ENCODE results near the gene RHBDD1.
"Not testable (repeated sequence)": the region's sequence is repeated elsewhere in the genome, so short reads cannot be mapped to it uniquely, and the experiment has no call there.

The RHBDD1 gene

DNA sequence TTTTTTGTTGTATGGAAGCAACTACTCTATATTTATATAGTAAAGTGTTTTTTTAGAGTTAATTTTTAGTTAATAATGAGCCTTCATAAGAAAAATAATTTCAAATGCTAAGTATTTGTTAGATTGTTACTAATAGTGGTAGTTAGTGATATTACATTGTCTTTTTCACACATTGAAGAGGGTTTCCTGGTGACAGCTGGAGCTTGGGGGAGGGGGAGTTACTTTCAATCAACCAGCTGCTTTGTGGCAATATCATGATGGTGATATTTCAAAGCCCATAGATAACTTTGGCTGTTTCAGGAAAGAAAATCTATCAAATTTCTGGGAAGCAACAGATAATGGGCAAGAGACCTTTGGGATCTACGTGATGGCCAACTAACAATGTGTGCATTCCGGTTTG, 4.1 kb downstream of the RHBDD1 start:
- no peak for DNase-seq (ENCODE audit: low read depth in 2 of 2, low spot score in 1 of 2)

- DNase-seq (ENCODE audit: low read depth in 2 of 2, low spot score in 1 of 2): not testable (repeated sequence)
These were observed 7.1 kb downstream of the RHBDD1 start for GRCh38 chr2:226843001-226843400.

DNA sequence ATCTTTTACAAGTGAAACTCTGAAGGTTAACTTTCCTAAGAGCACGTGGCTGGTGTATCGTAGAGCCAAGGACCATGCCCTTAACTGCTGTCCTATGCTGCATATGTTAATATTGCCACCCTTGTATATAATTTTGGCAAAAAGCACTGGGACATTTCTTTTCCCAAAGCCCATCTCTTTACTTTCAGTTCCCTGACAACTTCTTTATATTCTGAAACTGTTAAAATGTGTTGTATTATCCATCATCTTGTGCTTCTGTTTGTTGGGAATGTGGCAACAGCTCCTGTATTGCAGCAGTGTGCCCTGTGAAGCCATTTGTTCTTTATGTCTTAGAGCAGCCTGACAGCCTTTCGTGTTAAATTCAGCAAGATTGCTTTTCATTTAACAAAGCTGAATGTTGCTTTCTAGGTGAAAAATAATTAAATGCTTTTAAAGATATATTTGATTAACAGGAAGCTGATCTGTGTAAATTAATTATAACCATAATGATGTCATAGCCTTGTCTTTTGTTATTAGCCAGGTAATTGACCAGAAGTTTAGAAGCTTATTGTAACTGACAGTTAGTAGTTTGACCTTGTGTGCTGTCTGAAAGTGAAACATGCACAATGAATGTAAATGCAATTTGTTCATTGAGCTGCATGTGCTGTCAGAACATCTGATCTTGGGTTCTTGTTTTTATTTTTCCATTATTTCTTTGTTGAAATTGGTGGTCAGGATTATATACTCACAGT, 9.7 kb downstream of the RHBDD1 start:
- no peak for DNase-seq (ENCODE audit: low read depth in 2 of 2, low spot score in 1 of 2)

- DNase-seq (ENCODE audit: low read depth in 2 of 2, low spot score in 1 of 2): no peak
These were observed 11.2 kb downstream of the RHBDD1 start for GRCh38 chr2:226847090-226847489.

DNA sequence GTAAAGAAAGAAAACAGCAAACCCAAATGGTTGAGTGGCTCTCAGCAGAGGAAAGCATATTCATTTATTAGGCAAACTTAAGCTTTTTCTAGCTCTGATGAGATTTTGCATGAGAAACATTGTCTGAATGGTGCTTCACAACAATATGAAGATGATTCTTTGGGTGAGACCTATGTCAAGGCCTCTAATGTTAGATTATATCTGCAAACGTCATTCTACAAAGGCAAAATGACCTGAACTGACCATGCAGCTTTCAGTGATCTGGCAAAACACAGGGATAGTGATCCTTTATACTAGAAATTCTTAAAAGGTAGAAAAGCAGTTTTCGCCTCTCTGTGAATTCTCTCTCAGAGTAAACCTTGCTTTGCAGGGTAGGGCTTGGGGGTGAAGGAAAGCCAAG, 11.7 kb downstream of the RHBDD1 start:
- no peak for DNase-seq (ENCODE audit: low read depth in 2 of 2, low spot score in 1 of 2)

- DNase-seq (ENCODE audit: low read depth in 2 of 2, low spot score in 1 of 2): no peak
These were observed 13.5 kb downstream of the RHBDD1 start for GRCh38 chr2:226849349-226849748.

DNA sequence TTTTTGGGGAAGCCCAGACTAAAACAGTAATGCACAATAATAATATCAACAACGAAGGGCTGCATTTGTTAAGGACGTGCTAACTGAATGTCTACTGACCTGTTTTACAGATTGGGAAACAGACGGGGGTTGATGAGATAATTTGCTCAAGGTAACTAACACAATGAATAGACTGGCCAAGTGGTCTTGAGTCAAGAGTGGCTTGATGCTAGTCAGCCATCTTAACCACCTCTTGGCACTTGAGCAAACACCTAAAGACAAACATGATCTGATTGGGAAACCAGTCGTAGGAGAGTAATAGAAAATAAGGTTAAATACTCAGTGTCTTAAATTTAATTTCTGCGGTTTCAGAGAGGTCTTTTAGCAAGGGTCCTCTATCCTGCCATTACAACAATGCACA, 14.2 kb downstream of the RHBDD1 start:
- DNase-seq (ENCODE audit: low read depth in 2 of 2, low spot score in 1 of 2): no peak

DNA sequence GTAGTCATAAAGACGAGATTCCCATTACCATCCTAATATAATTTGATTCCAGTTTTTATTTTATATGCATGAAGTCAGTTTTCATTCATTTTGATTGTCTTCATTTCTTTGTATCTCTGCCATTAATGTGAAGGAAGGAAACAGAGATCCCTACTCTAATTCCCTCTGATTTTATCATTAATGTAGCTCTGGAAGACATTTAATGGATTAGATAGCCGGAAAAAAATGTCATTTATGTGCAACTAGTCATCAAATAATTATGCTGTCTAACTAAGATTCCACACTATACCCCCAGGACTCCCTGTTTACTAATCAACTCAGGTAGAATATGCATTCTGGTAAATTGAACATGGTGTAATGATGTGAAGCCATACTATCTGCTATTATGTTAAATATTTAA, 19.9 kb downstream of the RHBDD1 start:
- DNase-seq (ENCODE audit: low read depth in 2 of 2, low spot score in 1 of 2): no peak

DNA sequence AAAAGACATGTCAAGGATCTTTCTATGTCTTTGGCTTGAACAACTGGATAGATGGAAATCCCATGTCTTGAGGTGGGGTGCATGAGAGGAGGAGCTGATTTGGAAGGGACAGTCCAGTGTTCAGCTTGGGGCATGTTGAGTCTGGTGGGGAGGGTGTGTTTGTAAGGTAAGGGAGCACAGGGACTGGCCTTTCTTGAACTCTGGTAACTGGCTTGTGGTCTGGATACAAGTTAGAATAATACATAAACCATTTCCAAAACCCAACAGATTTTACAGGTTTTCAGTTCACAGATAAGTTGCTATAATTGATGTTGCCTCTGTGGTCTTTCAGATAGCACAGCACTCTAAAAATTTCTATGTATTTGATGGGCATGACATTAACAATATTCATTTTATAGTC, 24.2 kb downstream of the RHBDD1 start:
- DNase-seq (ENCODE audit: low read depth in 2 of 2, low spot score in 1 of 2): no peak

DNA sequence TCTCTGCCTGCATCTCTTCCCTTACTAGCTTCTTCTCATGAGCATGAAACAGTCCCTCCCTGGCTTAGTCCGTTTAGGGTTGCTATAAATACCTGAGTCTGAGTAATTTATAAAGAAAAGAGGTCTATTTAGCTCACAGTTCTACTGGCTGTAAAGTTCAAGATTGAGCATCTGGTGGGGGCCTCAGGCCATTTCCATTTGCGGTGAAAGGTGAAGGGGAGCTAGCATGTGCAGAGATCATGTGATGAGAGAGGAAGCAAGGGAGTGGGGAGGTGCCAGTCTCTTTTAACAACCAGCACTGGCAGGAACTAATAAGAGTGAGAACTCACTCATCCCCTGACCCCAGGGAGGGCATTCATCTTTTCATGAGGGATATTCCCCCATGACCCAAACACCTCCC, 26.8 kb downstream of the RHBDD1 start:
- DNase-seq (ENCODE audit: low read depth in 2 of 2, low spot score in 1 of 2): no peak

GRCh38 chr2:226865273-226865672, 29.4 kb downstream of the RHBDD1 start:
- DNase-seq (ENCODE audit: low read depth in 2 of 2, low spot score in 1 of 2): no peak

GRCh38 chr2:226865710-226866109, 29.9 kb downstream of the RHBDD1 start:
- DNase-seq (ENCODE audit: low read depth in 2 of 2, low spot score in 1 of 2): no peak

- no peak for DNase-seq (ENCODE audit: low read depth in 2 of 2, low spot score in 1 of 2)
These were observed 32.7 kb downstream of the RHBDD1 start for GRCh38 chr2:226868331-226869162.

DNA sequence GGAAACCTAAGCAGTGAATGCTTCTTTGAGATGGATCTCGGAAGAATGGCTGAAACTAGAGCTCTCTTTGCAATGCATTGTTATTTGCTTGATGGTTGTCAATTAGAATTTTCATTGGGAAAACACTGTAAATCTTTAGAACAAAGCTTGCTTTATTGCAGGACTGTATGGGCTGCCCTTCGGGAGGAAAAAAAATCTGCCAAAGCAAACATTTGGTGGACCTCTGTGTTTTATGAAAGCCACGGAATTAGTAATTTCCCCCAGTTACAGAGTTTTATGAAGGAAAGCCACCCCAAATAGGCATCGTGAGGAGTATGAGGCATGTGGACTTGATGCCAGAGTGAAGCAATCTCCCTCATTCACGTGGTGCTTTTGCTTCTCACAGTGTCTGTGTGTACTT, 33.5 kb downstream of the RHBDD1 start:
- DNase-seq (ENCODE audit: low read depth in 2 of 2, low spot score in 1 of 2): no peak

DNA sequence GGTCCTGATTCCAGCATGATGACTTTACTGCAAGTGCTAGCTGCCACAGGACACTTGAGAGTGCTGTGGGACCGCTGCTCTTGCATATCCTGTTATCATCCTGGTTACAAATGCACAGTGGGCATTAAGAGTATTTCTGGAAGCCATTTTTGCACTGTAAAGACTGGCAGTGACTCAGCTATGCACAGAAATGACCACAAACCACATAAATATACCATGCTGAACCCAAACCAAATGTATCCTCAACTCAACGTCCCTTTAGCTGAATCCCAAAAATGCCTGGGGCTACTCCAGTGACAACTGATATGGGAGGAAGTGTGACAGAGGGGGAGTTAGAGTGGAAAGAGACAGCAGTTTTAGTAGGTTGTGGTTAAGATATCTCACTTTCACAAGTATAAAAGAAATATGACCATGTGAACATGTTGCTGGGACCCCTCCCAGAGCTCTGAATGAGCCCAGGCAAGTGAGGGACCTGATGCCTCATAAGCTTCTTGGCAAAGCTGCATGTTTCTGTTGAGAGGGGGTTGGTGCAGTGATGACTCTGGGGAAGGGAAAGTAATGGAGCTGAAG, 37.3 kb downstream of the RHBDD1 start:
- DNase-seq (ENCODE audit: low read depth in 2 of 2, low spot score in 1 of 2): no peak

DNA sequence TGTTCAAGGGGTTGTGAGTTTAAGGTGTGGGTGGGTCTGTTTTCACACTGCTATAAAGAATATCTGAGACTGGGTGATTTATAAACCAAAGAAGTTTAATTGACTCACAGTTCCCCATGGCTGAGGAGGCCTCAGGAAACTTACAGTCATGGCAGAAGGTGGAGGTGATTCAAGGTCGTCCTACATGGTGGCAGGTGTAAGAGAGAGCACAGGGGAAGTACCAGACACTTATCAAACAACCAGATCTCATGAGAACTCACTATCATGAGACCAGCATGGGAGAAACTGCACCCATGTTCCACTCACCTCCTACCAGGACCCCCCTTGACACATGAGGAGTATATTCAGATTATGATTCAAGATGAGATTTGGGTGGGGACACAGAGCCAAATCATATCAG, 38.0 kb downstream of the RHBDD1 start:
- DNase-seq (ENCODE audit: low read depth in 2 of 2, low spot score in 1 of 2): no peak

- no peak for DNase-seq (ENCODE audit: low read depth in 2 of 2, low spot score in 1 of 2)
These were observed 38.9 kb downstream of the RHBDD1 start for GRCh38 chr2:226874749-226875148.

DNA sequence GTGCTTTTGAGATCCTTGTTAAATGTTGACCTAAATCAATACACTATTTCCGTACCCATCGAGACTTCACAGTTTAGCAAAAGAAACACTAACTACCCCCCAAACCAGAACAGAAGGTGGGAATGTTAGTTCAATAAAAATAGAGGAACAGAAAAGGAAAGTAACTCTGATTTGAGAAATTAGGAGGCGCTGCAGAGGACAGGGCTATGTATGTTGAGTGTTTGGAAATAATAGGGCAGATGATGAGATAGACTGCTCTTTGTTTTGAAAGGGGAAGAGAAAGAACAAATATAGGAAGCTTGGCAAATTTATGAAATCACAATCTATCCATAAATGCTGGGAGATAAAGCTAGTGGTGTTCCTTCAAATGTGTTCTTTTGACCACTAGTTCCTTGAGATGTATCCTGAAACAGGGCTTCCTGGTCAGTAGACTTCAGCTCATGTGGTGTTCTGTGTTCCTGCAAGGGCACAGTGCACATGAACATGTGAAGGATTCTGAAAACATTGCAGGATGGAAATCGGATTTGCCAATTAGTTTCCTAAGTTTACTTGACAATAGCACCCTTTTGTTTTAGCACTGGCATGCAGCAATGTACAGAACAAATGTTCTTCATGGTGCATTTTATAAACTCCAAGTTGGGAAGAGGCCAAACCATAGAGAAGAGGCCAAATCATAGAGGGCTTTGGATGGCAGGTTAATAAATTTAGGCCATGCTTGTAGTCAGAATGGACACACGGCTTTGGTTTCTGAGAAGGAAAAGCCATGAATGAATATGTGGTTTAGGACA, 39.8 kb downstream of the RHBDD1 start:
- no peak for DNase-seq (ENCODE audit: low read depth in 2 of 2, low spot score in 1 of 2)

DNA sequence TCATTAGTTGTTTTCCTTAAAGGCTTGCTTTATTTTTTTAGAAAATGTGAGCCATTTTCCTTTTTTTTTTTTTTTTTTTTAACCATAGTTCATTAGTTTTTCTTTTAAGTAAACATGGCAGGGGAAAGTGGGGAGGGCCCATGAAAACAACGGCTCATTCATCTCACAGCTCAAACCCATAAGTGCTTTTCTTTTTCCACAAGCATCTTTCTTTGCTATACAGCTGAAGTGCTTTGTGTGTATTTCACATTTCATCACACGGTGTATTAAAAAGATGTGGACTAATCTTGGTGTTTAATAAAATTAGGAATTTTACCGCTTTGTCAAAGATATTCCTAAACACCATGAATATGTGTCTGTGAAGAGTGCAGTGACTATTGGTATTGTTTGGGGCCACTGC, 41.6 kb downstream of the RHBDD1 start:
- no peak for DNase-seq (ENCODE audit: low read depth in 2 of 2, low spot score in 1 of 2)

- DNase-seq (ENCODE audit: low read depth in 2 of 2, low spot score in 1 of 2): no peak
These were observed 45.4 kb downstream of the RHBDD1 start for GRCh38 chr2:226881287-226881686.

DNA sequence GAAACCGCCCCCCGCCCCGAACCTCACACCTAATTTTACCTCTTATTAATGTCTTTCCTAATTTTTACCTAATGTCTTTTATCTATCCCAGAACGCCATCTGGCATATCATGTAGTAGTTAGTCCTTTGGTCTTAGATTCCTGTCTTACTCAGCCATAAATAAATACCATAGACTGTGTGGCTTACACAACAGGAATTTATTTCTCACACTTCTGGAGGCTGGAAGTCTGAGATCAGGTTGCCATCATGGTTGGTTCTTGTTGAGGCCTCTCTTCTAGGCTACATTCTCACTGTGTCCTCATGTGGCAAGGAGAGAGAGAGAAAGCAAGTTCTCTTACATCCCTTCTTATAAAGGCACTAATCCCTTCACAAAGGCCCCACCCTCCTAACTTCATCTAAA, 46.8 kb downstream of the RHBDD1 start:
- no peak for DNase-seq (ENCODE audit: low read depth in 2 of 2, low spot score in 1 of 2)
